Loucy (cell line): Measurements from ENCODE around the gene IL1RN.
A peak's percentile ranks its signal among the peaks of the same experiment; 100 is the strongest.

Source experiments
- H2AFZ ChIP-seq: fragments of 200-600 bp; sonication (generic); 2 replicates; pipeline ENCODE4 v1.6.0; 2016; ENCODE audit warnings: antibody characterized with exemption, mild to moderate bottlenecking, low read length, moderate library complexity
- H3F3A ChIP-seq: fragments of 200-600 bp; 2 replicates; pipeline ENCODE4 v1.6.0; 2016; ENCODE audit warnings: antibody characterized with exemption, low read depth, mild to moderate bottlenecking
- H3K27me3 ChIP-seq: fragments of 200-600 bp; sonication (generic); 2 replicates; pipeline ENCODE4 v1.6.1; 2014; ENCODE audit warnings: low read length, mild to moderate bottlenecking; ENCODE audit not compliant: insufficient read depth, poor library complexity, severe bottlenecking
- H3K36me3 ChIP-seq: fragments of 200-600 bp; sonication (generic); 2 replicates; pipeline ENCODE4 v1.6.1; 2016; ENCODE audit warnings: low read length; ENCODE audit not compliant: insufficient read depth
- H3K4me1 ChIP-seq: fragments of 200-600 bp; sonication (generic); 2 replicates; pipeline ENCODE4 v1.5.1; 2014; ENCODE audit warnings: low read length, mild to moderate bottlenecking; ENCODE audit not compliant: insufficient read depth, poor library complexity, severe bottlenecking
- H3K4me2 ChIP-seq: fragments of 200-600 bp; sonication (generic); 2 replicates; pipeline ENCODE4 v1.6.0; 2014; ENCODE audit warnings: antibody characterized with exemption, low read length, low read depth, mild to moderate bottlenecking; ENCODE audit not compliant: poor library complexity, severe bottlenecking
- H3K4me3 ChIP-seq: fragments of 200-600 bp; sonication (generic); 2 replicates; pipeline ENCODE4 v1.5.1; 2014; ENCODE audit warnings: low read length, mild to moderate bottlenecking, mixed read lengths; ENCODE audit not compliant: poor library complexity, severe bottlenecking
- H3K79me2 ChIP-seq: fragments of 200-600 bp; sonication (generic); 2 replicates; pipeline ENCODE4 v1.6.1; 2014; ENCODE audit warnings: low read length; ENCODE audit not compliant: insufficient read depth
- H3K9ac ChIP-seq: fragments of 200-600 bp; sonication (generic); 2 replicates; pipeline ENCODE4 v1.6.0; 2014; ENCODE audit warnings: mild to moderate bottlenecking, low read depth, low read length, moderate library complexity; ENCODE audit not compliant: poor library complexity, severe bottlenecking
- H3K9me2 ChIP-seq: fragments of 200-600 bp; sonication (generic); replicated peaks from 2 replicates; pipeline ENCODE4 v1.6.1; 2016; ENCODE audit warnings: low read depth, low read length, mixed read lengths
- H3K9me3 ChIP-seq: fragments of 200-600 bp; sonication (generic); 2 replicates; pipeline ENCODE4 v1.6.1; 2014; ENCODE audit warnings: mild to moderate bottlenecking, antibody characterized with exemption, low read length, low read depth; ENCODE audit not compliant: insufficient read depth
- H4K20me1 ChIP-seq: fragments of 200-600 bp; sonication (generic); 2 replicates; pipeline ENCODE4 v1.6.0; 2014; ENCODE audit warnings: antibody characterized with exemption, low read length, mild to moderate bottlenecking; ENCODE audit not compliant: insufficient read depth, poor library complexity, severe bottlenecking
- EZH2phosphoT487 ChIP-seq: fragments of 200-600 bp; IDR thresholded peaks from 2 replicates; pipeline ENCODE4 v1.6.1; 2018; ENCODE audit warnings: antibody characterized with exemption, mild to moderate bottlenecking, moderate library complexity, borderline replicate concordance
- TF ChIP-seq, protein P1 (sequence below): fragments of 200-600 bp; sonication (generic); conservative IDR thresholded peaks from 2 replicates; pipeline ENCODE4 v1.5.1; 2014; ENCODE audit warnings: mild to moderate bottlenecking, antibody characterized with exemption, low read length

IL1RN gene

DNA sequence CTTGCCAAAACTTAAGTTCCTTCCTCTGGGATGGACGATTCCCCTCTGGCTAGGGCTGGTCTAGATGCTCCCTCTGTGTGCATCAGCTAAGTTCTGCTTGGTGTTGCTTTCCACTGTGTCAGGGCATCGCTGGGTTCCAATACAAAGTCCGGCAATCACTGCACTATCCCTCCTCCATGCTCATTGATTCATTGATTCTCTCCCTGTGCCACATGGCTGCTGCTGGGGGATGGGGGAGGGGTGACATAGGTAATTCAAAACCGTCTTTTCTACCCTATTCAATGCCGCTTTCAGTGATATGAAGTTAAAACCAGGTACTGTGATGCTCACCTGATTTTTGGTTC, 22.8 kb downstream of the IL1RN start:
- no peak overlapping the region for H3K4me2 ChIP-seq
- no peaks in the 10 kb centered on the region for H3K79me2 ChIP-seq
- no peaks in the 10 kb centered on the region for H4K20me1 ChIP-seq
- H3K9me2 ChIP-seq, result no peaks in the 10 kb centered on the region
- H3K9ac ChIP-seq, result no peak overlapping the region
- H3K4me1 ChIP-seq, result no peaks in the 10 kb centered on the region
- H3K27me3 ChIP-seq, result no peaks in the 10 kb centered on the region
- no peaks in the 10 kb centered on the region for H3F3A ChIP-seq
- no peak overlapping the region for H3K4me3 ChIP-seq
- H3K9me3 ChIP-seq, result no peaks in the 10 kb centered on the region
- no peaks in the 10 kb centered on the region for H3K36me3 ChIP-seq
- TF ChIP-seq, protein P1, sequence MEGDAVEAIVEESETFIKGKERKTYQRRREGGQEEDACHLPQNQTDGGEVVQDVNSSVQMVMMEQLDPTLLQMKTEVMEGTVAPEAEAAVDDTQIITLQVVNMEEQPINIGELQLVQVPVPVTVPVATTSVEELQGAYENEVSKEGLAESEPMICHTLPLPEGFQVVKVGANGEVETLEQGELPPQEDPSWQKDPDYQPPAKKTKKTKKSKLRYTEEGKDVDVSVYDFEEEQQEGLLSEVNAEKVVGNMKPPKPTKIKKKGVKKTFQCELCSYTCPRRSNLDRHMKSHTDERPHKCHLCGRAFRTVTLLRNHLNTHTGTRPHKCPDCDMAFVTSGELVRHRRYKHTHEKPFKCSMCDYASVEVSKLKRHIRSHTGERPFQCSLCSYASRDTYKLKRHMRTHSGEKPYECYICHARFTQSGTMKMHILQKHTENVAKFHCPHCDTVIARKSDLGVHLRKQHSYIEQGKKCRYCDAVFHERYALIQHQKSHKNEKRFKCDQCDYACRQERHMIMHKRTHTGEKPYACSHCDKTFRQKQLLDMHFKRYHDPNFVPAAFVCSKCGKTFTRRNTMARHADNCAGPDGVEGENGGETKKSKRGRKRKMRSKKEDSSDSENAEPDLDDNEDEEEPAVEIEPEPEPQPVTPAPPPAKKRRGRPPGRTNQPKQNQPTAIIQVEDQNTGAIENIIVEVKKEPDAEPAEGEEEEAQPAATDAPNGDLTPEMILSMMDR, result no peak
- TF ChIP-seq EZH2phosphoT487, result no peak
- no peak overlapping the region for H2AFZ ChIP-seq

DNA sequence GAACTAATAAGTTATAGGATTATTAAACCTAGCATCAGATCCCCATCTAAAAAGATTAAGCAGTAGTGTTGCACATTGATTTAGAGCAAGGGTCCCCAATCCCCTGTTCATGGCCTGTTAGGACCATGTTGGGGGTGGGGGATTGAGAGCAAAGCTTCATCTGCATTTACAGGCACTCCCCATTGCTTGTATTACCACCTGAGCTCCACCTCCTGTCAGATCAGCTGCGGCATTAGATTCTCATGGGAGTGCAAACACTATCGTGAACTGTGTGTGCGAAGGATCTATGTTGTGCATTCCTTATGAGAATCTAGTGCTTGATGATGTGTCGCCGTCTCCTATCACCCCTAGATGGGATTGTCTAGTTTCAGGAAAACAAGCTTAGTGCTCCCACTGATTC, 27.9 kb downstream of the IL1RN start:
- Histone ChIP-seq H3K9ac (no peak overlapping the region), H3K9me3 (no peaks in the 10 kb centered on the region), H3K4me1 (peaks cover 15% of the 10 kb centered on the region), H3K79me2 (no peaks in the 10 kb centered on the region), H4K20me1 (no peaks in the 10 kb centered on the region), H3K9me2 (no peaks in the 10 kb centered on the region), H3K36me3 (no peaks in the 10 kb centered on the region), H3K4me2 (no peak overlapping the region), H3K27me3 (no peaks in the 10 kb centered on the region), H2AFZ (no peak overlapping the region), H3F3A (no peaks in the 10 kb centered on the region; the same call in 1 of the 2 replicates), H3K4me3 (no peak overlapping the region)
- no peak for TF ChIP-seq EZH2phosphoT487
- TF ChIP-seq, protein P1, result no peak

DNA sequence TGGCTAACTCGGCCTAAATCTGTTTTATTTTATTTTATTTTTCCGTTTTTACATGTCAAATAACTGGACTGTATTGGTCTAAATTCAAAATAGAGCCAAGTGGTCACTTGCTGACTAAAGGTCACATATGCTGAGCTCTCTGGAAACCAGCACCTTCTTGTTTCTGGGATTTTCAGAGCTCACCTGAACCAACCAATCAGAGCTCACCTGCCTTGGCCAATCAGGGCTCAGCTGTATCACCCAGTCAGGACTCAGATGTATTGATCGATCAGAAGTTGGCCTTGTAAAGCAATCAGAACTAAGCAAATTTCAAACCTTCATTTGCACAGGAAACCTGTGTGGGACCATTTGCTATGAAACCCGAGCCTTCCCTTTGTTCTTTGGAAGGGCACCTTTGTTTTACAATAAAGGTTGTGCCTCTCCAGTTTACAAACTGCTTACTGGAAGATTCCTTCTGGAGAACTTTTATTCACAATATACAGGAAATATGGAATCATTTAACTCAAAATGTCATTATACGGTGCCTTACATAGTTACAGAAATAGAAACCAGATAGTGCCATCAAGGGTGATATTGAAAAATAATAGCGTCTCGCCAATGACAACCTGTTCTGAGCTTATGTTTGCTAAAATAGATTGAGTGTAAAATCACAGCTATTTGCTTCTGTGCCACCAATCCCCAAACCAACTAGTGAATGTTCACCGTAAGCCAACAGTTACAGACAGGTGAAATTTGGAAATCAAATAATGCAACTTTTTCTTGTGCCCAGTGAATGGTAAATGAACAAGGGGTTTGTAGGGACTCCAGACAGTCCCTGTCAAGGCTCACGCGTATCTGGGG, 29.1 kb downstream of the IL1RN start:
- peak overlapping the region; percentile 83 for H3K4me2 ChIP-seq
- no peaks in the 10 kb centered on the region for H3K9me2 ChIP-seq
- peak overlapping the region; percentile 94 for H2AFZ ChIP-seq
- H4K20me1 ChIP-seq, result no peaks in the 10 kb centered on the region
- no peaks in the 10 kb centered on the region for H3K36me3 ChIP-seq
- H3K79me2 ChIP-seq, result no peaks in the 10 kb centered on the region
- peak overlapping the region; percentile 74 for H3K4me3 ChIP-seq
- H3K9ac ChIP-seq, result peak overlapping the region; percentile 62
- no peaks in the 10 kb centered on the region for H3K27me3 ChIP-seq
- no peaks in the 10 kb centered on the region for H3K9me3 ChIP-seq
- no peaks in the 10 kb centered on the region; the same call in 1 of the 2 replicates for H3F3A ChIP-seq
- peaks cover 15% of the 10 kb centered on the region for H3K4me1 ChIP-seq
- TF ChIP-seq, protein P1, result no peak
- no peak for TF ChIP-seq EZH2phosphoT487
